Fibroblast of pulmonary artery (primary cell): ENCODE measurements around the gene SCAMP4.

Source experiments
- DNase-seq: peaks from one replicate; pipeline ENCODE4 v3.0.0-alpha.2; 2010; ENCODE audit warnings: low read depth
- H3K4me3 ChIP-seq: replicated peaks from 2 replicates; pipeline ENCODE4 v1.5.1; 2011; ENCODE audit warnings: low read depth, mild to moderate bottlenecking, control low read depth, low read length, moderate library complexity
- TF ChIP-seq, protein P1 (sequence below): IDR thresholded peaks from 2 replicates; pipeline ENCODE4 v1.5.1; 2011; ENCODE audit warnings: mild to moderate bottlenecking, control low read depth, low read length, inconsistent platforms; ENCODE audit errors: missing control alignments

Gene SCAMP4

DNA sequence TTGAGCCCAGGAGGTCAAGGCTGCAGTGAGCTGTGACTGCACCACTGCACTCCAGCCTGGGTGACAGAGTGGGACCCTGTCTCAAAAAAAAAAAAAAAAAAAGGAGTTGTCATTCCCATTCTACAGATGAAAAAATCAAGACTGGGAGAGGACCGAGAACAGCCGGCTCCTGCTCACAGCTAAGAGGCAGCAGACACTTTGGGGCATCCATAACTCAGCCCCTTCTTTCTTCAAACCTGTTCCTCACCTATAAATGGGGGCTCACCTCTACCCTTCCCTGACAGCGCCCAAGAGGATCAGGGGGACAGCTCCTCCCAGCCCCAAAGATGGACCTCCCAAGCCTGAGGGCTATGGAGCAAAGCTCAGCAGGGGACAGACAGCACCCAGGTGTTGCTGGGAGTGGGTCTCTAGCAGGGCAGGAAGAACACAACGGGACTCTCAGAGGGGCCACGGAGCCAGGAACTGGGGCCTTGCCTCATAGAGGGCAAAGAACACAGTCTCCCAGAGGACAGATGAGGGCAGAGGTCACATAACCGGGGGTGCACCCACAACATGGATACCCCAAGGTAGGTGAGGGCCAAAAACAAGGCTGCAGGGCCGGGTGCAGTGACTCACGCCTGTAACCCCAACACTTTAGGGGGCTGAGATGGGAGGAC is 38.4 kb upstream of the SCAMP4 start:
- DNase-seq = no peak
- TF ChIP-seq, protein P1, sequence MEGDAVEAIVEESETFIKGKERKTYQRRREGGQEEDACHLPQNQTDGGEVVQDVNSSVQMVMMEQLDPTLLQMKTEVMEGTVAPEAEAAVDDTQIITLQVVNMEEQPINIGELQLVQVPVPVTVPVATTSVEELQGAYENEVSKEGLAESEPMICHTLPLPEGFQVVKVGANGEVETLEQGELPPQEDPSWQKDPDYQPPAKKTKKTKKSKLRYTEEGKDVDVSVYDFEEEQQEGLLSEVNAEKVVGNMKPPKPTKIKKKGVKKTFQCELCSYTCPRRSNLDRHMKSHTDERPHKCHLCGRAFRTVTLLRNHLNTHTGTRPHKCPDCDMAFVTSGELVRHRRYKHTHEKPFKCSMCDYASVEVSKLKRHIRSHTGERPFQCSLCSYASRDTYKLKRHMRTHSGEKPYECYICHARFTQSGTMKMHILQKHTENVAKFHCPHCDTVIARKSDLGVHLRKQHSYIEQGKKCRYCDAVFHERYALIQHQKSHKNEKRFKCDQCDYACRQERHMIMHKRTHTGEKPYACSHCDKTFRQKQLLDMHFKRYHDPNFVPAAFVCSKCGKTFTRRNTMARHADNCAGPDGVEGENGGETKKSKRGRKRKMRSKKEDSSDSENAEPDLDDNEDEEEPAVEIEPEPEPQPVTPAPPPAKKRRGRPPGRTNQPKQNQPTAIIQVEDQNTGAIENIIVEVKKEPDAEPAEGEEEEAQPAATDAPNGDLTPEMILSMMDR = no peak
- no peak overlapping the region for H3K4me3 ChIP-seq

DNA sequence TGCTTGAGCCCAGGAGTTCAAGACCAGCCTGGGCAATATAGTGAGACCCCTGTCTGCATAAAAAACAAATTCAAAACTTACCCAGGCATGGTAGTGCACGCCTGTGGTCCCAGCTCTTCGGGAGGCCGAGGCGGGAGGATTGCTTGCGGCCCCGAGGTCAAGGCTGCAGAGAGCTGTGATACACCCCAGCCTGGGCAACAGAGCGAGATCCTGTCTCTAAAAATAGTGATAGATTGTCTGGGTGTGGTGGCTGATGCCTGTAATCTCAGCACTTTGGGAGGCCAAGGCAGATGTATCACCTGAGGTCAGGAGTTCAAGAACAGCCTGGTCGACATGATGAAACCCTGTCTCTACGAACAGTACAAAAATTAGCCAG is 37.9 kb upstream of the SCAMP4 start:
- TF ChIP-seq, protein P1 = no peak
- no peak for DNase-seq
- H3K4me3 ChIP-seq = no peak overlapping the region

DNA sequence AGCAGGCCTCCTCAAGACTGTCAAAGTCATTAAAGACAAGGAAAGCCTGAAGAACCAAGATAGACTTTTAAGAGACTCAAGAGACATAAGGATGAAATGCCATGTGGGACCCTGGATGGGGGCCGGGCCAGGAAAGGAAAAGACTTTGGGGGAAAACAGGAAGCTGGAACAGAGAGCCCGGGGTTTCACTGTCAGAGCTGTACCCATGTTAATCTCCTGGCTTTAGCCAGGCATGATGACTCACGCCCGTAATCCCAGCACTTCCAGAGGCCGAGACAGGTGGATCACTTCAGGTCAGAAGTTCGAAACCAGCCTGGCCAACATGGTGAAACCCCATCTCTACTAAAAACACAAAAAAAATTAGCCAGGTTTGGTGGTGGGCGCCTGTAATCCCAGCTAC is 36.2 kb upstream of the SCAMP4 start:
- no peak overlapping the region for H3K4me3 ChIP-seq
- no peak for DNase-seq
- TF ChIP-seq, protein P1 = no peak

DNA sequence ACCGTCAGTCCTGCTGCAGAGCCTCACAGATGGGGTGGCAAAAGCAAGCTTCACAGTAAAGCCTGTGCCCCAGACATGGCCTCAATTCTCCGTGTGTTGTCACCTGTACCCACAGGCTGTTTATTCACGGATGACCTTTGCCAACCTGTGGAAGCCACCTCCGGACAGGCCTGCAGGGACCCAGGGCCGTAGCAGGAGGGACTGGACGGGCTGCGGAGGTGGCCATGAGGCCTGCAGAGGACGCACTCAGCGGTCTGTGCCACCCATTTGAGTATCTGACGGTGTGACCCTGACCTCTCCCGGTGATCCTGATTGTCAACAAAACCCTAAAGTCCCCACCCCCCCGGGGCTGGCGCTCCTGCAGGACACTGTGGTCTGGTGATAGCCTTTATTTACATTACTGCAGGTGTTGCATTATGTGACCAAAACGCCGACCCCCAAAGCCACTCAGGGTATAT is 34.0 kb upstream of the SCAMP4 start:
- TF ChIP-seq, protein P1 = no peak
- DNase-seq = no peak
- H3K4me3 ChIP-seq = no peak overlapping the region

DNA sequence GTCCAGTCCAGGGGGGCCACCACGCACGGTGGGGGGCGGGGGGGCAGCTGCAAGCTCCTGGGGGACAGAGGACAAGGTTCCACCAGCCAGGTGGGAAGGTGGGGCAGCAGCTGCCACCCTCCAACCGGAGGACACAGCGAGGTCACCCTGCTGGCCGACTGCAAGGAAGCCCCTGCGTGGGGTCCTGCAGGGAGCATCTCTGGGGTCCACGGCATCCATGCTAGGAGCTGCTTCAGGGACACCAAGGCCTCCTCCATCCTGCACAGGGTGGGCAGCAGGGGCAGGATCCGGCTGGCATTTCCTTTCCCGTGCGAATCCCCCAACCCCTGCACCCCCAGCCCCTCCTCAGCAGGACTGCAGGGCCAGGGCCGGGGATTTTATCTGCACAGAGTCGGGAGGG is 33.6 kb upstream of the SCAMP4 start:
- TF ChIP-seq, protein P1 = no peak
- DNase-seq = no peak
- H3K4me3 ChIP-seq = no peak overlapping the region

DNA sequence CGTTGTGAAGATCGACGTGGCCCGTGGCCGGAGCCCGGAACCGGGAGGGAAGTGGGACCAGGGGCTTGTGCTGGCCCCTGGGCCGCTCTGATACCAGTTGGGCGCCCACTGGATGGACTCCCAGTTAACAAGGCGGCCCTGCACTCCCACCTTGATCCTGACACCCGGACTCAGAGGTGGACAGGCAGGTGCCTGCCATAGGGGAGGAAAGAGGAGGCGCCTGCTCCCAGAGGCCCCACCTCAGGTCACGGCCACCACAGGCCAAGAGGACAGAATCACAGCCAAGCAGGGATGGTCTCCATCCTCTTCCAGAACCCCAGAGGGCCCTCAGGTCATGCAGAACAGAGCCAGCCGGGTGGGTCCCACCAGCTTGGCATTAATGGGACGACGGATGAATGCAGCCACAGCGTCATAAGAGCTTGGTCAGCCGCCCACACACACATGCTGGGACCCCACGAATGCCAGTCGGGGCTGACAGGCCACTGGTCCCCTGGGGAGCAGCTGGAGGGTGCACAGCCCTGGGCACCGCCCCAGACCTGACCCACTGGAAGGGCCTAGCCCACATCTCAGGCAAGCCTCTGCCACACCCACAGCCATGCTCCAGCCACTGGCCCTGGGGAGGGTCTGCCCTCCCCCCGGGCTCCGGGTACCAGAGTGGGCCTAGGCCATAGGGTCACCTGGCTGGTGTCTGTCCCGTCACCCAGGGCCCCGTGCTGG is 32.2 kb upstream of the SCAMP4 start:
- TF ChIP-seq, protein P1 = no peak
- no peak for DNase-seq
- H3K4me3 ChIP-seq = no peak overlapping the region
